Epithelial cell of proximal tubule (primary cell): Measurements from ENCODE around the gene MAFB. TPM values are rescaled to one million over a fixed set of nuclear protein-coding genes. Genes with fewer than 3 reads are reported as not detected.

Experiments used
- DNase-seq: peaks from one replicate; pipeline ENCODE4 v3.0.0-alpha.2; 2011; ENCODE audit warnings: low read depth
- H3K4me3 ChIP-seq: 2 replicates; pipeline ENCODE4 v1.5.1; 2011; ENCODE audit warnings: low read depth, mild to moderate bottlenecking, low read length
- total RNA-seq: library from RNA; depleted of rRNA; stranded (reverse); fragments of >200 nt; gene quantifications from 2 replicates; pipeline ENCODE4 v1.2.3, GENCODE V29; 2015
- TF ChIP-seq, protein P1 (sequence below): conservative IDR thresholded peaks from 2 replicates; pipeline ENCODE4 v1.5.1; 2012; ENCODE audit warnings: low read depth, mild to moderate bottlenecking, low read length

The MAFB gene
- total RNA-seq, 1 donor from 2014 or later, result 0.12 TPM

DNA sequence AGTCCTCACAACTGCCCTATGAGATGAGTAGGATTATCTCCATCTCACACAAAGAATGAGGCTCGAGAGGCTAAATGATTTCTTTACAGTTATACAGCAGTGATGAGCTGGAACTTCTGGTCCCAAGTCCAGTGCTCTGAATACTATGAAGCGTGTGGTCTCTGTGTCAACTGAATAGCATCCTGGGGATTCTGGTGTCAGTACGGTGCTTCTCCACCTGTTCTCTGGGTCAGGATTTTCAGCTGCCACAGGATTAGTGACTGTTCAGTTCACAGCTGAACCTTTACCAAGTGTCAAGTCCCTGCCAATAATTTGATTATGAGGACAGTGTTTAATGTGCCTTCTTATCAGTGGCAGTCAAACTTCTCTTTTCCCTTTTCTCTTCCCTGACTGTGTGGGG, 5.2 kb upstream of the MAFB start:
- no peak for DNase-seq
- TF ChIP-seq, protein P1, sequence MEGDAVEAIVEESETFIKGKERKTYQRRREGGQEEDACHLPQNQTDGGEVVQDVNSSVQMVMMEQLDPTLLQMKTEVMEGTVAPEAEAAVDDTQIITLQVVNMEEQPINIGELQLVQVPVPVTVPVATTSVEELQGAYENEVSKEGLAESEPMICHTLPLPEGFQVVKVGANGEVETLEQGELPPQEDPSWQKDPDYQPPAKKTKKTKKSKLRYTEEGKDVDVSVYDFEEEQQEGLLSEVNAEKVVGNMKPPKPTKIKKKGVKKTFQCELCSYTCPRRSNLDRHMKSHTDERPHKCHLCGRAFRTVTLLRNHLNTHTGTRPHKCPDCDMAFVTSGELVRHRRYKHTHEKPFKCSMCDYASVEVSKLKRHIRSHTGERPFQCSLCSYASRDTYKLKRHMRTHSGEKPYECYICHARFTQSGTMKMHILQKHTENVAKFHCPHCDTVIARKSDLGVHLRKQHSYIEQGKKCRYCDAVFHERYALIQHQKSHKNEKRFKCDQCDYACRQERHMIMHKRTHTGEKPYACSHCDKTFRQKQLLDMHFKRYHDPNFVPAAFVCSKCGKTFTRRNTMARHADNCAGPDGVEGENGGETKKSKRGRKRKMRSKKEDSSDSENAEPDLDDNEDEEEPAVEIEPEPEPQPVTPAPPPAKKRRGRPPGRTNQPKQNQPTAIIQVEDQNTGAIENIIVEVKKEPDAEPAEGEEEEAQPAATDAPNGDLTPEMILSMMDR, result no peak
- no peak overlapping the region for H3K4me3 ChIP-seq

DNA sequence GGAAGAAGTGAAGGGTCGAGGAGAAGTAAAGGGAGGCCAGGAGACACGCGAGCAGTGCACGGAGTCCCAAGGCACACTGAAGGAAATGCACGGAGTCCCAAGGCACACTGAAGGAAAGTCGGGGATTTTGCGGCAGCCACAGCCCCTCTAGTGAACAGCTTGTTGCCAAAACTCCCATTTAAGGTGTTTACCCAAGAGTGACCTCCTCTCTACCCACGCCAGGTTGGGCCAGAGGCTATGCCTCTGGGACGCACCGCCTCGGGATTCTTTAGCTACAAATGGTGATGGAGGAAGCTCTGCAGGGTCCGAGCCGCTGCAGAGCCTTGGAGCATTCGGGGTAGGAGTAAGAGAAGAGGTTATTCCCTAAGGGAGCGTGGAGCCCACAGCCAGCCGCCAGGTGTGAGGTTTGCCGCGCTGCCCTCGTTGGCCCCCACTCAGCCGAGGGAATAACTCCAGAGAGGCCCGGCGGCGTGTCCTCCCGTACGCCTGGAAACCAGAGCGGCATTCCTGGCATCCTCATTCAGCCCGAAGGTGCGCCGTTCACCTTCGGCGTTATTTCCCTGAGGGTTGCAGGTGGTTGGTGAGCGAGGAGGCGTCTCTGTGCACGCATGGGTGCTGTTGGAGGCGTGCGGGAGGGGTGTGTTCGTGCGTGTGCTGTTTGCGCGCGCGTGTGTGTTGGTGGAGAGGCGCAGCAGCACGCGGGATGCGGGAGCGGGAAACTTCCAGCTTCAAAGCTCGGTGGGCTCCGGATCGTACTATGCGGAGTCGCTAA, 3.4 kb upstream of the MAFB start:
- TF ChIP-seq, protein P1, result no peak

DNA sequence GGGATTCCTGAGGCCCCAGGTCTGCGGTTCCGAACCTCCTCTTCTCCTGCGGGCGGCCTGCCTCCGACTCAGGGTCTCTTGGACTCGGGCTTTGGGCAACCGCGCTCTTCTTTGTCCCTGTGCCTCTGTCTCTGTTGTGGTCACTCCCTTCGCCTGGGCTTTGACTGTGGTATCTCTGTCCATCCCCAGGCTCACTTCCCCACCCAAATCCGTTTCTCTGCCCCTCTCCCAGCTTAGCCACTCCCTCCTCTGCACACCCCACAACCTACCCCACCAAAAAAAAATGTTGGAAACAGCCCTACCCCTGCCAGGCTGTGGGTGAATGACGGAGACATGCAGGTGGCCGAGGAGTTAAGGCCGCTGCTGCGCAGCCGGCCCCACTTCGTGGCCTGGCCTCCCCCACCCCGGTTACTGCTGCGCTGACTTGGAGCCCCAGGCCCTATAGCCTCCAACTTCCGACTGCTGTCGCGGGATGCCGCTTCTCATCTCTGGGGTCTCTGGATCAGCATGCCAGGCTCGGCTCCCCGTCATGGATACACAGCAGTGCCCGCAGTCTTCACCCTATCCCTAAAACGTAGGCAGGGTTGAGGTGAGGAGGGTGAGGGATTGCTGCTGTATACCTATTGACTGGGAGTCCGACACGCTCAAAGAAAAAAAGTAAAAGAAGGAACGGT, 2.7 kb upstream of the MAFB start:
- TF ChIP-seq, protein P1, result no peak
- DNase-seq, result no peak

More for the DNA sequence above, 3.4 kb upstream of the MAFB start:
- no peak for DNase-seq
- H3K4me3 ChIP-seq, result no peak overlapping the region

DNA sequence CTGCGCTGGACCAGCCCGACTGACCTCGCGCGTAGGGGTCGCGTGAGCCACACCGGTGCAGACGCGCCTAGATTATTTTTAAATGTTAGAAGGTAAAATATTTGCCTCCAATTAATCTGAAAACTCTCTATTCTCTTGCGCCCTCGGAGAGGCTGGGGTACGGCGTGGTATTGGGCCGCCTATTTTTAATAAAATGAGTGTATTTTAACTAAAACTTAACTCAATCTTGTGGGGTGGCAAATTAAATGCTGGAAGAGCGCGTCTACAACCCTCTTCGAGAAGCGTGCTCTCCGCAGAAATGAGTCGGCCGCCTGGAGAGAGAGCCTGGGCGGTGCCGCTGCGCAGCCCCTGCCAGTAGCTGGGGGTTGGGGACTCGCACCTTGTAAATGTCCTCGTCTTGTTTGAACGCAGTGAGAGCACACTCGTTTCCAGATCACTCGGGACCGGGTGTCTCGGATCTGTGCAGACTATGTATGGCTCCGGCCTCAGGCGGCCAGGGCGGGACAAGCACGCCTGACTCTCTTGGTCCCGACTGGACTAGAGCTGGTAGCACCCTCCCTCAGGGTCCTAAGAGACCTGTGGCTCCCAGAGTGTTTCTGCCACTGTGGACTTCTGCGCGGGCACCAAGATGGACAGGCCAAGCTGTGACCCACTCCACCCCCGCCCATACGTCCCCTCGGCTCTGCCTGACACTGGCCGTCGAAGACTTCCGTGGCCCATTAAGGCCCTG, 2.0 kb upstream of the MAFB start:
- no peak for DNase-seq
- no peak overlapping the region for H3K4me3 ChIP-seq
- TF ChIP-seq, protein P1, result no peak

More for the DNA sequence above, 2.7 kb upstream of the MAFB start:
- no peak overlapping the region for H3K4me3 ChIP-seq

DNA sequence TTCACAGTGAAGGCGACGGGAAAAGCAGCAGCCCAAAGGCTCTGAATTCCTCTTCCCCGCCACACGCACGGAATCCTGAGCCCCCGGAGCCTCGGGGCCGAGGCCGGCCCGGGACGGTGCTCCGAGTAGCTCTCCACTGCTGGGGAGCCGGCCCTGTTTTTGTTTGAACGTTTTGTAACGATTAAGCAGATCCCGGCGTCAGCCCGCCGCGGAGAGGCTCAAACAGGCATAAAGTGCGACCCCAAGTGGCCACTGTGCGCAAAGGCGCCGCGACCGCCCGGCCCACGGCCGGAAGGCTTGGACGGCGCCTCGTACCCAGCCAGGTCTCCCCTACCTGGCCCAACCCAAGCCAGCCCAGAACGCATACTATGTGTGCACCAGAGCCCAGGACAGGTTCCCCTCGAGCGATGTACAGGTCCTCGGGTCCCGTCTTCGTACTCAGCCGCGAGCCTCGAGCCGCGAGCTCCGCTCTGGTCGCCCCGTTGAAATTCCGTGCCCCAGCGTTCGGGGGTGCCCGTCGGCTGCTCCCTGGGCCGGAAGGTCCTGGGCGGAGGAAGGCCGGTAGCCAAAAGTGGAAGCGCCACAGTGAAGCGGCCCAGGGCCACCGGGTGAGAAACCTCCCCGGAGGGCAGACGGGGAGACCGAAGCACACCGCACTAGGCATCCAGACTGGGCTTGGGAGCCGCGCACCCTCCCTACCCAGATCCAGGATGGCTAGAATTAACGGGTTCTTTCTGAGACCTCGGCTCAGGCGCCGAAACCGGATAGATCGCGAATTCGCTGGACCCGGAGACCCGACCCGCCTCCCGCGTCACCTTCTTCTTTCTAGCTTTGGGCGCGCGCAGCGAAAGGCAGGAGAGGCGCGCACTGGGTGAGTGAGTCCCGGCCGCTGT, 1.2 kb upstream of the MAFB start:
- TF ChIP-seq, protein P1, result peak; percentile 79
- peak; percentile 40 for DNase-seq
- peak overlapping the region; percentile 60 for H3K4me3 ChIP-seq

DNA sequence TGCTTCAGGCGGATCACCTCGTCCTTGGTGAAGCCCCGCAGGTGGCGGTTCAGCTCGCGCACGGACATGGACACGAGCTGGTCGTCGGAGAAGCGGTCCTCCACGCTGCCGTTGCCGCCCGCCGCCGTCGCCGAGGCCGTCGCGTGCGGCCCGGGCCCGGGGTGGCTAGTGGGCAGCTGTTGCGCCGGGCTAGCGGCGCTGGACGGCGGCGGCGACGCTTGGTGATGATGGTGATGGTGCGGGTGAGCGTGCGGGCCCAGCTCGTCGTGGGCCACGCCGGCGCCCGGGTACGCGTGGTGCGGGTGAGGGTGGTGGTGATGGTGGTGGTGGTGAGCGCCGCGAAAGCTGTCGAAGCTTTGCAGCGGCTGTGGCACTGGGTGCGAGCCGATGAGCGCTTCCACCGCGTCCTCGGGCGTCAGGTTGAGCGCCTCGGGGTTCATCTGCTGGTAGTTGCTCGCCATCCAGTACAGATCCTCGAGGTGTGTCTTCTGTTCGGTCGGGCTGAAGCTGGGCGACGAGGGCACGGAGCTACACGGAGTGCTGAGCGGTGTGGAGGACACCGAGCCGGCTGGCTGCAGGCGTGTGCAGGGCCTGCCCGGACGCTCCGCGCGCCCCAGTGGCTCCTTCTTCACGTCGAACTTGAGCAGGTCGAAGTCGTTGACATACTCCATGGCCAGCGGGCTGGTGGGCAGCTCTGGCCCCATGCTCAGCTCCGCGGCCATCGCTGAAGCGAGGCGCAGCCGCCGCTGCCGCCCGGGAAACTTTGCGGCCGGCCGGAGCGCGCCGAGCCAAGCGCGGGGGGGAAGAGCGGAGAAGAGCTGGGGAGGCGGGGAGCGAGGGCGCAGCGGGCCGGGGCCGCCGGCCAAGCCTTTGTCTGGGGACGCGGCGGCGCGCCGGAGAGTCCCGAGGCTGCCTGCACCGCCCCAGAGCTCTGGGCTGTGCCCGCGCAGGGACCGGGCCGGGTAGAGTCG, 622 bp downstream of the MAFB start:
- TF ChIP-seq, protein P1, result no peak
- DNase-seq, result no peak
- H3K4me3 ChIP-seq, result peak overlapping the region; percentile 60
